HG03354 (cell line): ENCODE data around the gene CEP68.
A peak's percentile ranks its signal among the peaks of the same experiment; 100 is the strongest.
"Not testable (repeated sequence)": the region's sequence is repeated elsewhere in the genome, so short reads cannot be mapped to it uniquely, and the experiment has no call there.

ENCODE experiments used
- ATAC-seq: cut with Tn5 transposase; IDR thresholded peaks from one replicate; pipeline ENCODE4 v1.9.1; 2021; ENCODE audit warnings: mild to moderate bottlenecking; ENCODE audit not compliant: unreplicated experiment, poor library complexity, severe bottlenecking

The CEP68 gene

DNA sequence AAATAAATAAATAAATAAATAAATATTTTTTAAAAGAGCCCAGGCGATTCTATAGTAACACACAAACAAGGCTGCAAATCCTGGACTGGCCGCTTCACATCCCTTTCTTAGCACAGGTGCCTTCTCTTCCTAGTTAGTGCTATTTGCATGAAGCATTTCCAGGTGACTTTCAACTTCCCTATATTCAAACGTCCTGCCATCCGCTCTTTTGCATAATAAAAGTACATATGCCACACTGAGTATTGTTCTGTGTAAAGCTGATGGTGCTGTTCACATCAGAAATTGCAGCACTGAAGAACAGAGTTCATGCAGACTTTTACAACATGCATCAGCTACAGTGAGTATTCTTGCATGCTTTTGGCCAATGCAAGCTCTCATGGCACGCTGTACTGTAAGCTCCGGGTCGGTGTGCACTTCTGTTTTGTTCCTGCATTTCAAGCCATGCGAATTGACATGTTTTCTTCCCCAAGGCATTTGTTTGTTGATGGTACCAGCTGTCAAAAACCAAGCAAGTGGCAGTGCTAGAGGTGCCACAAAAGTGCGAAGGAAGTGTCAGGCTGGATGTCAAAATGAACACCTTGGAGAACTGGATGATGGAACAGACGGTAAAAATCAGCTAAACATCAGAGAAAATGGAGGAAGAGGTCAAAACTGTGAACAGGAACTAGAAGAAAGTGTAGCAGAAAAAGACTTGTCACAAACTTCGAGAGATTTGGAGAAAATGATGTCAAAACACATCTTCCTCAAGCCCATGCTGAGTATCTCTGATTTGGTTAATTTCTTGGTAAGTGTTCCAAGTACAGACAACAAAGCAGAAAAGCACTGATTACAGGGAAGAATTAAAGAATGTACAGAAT is 25.5 kb upstream of the CEP68 start:
- no peak for ATAC-seq

DNA sequence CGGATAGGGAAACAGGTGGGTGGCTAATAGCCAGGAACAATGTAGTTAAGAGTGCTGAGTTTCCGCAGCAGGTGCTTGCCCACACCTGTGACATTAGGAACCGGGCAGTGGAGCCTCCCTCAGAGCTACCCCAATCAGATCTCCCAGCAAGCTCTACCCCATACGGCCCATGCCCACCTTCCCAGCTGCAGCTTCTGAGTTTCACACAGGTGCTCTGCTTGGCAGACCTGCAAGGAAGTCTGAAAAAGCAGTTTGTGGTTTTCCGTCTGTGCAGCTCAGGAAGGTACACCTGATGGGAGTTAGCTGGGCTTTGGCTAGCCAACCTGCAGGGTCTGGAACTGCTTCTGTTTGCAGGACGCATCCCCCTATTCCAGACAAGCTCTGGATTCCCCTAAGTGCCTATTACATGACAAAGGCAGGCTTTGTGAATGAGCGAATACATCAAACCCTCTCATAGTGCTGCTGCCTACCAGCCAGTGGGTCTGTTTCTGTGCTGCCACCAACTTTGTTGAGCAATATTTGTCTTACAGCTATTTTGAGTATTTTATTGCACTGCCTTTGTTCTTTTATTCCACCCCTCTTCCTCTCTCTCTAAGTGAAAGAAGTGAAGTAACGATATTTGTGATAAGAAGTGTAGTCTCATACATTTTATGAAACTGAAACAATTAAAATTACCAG is 24.7 kb upstream of the CEP68 start:
- ATAC-seq = no peak

DNA sequence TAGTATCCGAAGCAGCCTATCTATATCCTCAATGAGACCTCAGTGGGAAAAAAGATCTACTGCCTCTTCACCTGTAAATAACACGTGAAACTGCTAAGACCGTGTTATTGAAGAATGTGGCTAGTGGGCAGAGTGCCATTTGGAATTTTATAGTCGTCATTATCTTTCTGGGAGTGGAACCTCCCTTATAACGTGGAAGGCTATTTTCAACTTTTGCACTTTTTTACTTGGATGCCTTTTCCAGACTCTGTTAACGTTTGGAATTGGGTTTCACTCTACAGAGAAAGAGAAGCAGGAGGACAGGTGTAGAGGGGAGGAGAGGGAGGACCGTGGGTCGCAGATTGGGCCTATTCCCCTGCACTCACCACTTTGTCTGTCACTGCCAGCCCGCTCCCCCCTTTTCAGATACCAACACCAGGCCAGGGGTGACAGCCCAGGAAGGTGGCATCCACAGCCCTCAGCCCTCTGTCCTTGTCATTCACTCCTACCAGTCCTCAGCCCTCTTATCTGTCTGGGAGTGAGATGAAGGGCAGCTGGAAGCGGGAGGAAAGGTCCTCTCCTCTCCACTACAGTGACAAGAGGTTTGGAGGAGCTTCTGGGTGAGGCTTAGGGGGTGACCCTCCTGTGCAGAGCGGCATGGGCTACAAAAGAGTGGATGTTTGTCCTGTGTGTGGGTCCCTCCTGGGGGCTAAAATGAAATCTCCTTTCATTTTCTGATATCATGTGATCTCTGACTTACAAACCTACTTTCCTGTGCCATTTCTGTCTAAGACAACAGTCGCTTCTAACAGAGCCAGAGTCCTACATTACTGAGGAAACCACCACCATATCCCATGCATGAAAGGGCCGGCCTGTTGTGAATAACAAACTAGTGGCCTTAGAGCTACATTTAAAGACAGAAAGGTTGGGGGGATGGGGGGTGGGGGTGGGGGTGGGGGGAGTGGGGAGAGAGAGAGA is 23.9 kb upstream of the CEP68 start:
- ATAC-seq = no peak

DNA sequence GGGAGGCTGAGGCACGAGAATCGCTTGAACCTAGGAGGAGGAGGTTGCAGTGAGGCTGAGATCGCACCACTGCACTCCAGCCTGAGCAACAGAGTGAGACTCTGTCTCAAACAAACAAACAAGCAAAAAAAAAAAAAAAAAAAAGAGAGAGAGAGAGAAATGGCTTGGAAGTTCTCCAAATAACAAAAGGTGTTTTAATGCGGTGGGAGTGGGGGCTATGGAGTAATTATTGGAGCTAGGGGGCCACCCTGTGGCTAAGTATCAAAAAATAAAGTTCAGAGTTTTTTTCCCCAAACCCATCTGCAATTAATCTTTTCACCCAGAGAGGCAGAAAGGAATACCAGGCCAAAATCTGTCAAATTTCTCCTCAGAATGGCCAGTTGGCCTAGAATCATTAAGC is 23.0 kb upstream of the CEP68 start:
- no peak for ATAC-seq

DNA sequence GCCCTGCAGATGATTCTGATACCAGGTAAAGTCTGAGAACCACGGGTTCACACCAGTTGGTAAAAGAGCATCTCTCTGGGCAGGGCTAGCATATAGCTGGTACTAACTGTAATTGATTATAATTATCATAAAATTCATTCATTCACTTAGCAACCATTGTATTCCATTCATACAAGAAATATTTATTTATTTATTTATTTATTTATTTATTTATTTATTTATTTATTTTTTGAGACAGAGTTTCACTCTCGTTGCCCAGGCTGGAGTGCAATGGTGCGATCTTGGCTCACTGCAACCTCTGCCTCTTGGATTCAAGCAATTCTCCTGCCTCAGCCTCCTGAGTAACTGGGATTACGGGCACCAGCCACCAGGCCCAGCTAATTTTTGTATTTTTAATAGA is 22.5 kb upstream of the CEP68 start:
- not testable (repeated sequence) for ATAC-seq

DNA sequence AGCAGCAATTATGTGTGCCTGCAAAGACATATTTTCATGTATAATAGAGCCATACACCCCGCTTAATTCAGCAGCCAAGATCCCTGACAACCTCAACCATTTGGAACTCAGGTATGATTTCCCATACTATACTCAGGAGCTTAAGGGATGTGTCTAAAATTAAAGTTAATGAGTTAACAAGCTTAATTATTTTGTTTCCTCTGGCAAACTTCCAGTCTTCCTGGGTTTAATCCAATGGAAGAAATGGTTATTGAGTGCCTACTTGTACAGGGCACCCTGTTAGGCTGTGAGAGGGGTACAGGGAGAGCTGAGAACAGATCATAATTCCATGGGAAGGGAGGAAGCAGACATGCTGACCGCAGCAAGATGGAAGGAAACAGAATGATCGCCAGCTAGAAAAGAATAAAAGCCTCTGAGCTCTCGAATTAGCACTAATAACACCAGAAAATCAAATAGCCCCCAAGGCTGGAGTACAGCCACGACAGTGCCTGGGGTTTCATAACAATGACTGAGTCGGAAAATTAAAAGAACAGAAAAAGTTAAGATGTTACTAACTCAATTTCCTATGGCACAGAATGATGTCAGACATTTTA is 20.8 kb upstream of the CEP68 start:
- ATAC-seq = no peak

DNA sequence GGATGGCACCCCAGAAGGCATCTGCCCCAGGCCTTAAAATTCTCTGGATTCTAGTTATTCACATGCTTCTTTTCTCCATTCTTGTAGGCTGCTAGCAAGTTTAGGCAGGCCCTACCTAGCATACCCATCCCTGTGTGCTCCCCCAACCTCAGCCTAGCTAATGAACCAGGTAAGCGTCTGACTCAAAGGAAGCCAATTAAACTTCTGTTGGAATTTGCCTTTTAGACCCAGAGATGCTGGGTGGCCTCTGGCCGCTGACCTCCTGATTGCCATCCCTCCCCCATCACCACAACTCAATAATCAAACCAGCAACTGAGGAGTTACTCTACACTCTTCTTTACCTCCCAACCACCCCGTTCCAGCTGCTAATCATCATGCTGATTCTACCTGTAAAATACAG is 19.0 kb upstream of the CEP68 start:
- ATAC-seq = no peak

DNA sequence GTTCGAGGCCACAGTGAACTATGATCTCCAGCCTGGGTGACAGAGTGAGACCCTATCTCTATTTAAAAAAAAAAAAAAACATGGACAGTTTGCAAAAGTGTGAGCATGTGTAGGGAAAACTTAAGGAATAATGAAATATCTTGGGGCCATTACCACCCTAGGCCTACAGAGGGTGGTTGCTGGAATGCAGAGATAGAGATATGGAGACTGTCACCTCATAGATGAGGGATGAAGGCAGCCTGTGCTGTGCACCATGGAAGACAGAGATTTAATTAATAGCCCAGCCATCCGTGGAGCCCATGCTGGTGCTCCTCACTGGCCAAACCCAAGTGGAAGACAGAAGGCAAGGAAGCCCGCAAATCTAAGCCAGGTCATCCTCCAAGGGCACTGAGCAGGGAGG is 16.6 kb upstream of the CEP68 start:
- no peak for ATAC-seq

DNA sequence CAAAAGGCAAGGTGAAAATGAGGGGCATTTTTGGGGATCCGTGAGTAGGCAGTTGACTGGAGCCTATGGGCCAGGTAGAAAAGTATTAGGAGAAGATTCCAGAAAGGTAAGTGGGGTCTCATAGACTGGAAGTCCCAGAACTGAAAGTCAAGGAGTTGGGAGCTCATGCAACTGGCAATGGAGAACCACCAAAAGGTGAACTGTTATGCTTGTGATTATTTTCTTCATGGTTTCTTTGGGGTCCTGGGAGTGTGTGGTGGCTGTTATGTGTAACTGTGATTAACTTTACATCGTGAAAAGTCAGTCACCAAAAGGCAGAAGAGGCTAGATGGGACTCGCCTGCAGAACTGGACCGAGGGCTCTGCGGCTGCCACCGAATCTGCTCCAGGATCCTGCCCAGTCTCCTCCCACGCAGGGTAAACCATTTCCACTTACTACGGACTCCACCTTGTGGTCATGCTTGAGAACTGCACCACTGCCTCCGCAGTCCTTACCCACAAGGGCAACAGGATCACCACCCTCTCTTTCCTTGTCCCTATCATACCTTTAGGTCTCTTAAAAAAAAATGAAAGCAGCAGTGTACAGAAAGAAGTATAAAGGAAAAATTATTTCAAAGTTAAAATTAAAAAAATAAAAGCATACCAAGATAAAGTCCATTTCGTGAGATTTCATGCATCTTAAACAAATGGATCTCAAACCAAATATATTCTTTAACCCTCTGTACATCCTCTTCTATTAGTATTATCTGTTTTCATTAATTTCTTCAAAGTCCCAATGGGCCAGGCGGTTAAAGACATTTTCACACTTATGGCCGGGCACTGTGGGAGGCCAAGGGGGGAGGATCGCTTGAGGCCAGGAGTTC is 15.6 kb upstream of the CEP68 start:
- ATAC-seq = no peak

DNA sequence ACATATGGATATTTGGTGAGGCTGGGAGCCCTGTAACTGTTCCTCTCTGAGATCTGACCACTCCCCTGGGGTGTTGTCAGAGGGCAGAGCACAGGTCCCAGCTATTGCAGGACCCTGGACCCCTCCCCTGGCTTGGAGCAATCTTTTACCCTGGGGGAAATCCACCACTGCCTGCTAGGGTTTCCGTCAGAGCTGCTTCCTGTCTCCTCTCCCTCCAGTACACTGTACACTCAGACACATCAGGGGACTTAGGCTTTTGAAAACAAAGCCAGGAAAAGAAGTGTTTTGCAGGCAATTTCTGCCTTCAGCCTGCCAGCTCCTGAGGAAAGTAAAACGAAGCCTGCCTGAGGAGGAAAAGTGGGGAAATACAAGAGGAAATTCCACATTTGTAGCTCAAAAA is 13.2 kb upstream of the CEP68 start:
- ATAC-seq = no peak

DNA sequence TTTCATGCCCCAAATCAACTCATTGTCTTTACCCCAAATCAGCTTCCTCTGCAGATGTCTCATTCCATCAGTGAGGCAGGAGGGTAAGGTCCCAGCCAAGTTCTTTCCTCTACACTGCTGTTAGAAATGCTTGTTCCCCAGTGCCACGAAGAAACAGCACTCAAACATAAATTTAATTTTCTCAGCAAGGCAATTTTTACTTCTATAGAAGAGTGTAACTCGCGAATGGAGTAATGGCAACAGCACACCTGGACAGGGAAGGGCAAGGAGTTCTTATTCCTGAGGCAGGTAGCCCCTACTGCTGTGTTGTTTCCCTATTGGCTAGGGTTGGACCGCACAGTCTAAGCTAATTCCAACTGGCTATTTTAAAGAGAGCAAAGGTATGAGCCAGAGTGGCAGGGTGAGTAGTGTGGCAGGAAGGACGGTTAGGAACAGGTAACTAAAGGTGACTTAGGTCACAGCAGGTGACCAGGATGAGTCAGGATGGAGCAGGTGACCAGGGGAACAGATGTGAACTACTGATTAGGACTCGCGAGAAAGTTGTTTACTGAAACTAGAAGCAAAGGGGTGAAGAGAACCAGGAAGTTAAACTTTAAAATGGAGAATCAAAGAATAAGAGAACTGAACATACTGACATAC is 12.0 kb upstream of the CEP68 start:
- no peak for ATAC-seq

DNA sequence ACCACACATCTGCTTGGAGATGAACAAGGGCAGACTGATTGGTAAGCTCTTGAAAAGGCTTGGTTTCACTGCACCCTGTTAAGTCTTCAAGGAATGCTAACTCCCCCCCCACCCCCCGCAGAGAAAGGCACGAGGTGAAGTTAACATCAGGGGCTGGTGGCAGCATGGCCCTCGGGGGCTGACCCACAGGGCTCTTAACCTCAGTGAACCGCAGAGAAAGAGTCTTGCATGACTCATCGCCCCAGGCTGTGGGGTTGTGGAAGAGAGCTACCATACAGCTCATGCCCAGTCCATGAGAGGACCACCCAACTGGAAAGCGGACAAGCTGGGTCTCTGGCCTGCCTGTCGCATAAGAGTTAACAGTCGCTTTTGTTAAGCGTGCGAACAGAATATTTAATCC is 10.6 kb upstream of the CEP68 start:
- no peak for ATAC-seq

DNA sequence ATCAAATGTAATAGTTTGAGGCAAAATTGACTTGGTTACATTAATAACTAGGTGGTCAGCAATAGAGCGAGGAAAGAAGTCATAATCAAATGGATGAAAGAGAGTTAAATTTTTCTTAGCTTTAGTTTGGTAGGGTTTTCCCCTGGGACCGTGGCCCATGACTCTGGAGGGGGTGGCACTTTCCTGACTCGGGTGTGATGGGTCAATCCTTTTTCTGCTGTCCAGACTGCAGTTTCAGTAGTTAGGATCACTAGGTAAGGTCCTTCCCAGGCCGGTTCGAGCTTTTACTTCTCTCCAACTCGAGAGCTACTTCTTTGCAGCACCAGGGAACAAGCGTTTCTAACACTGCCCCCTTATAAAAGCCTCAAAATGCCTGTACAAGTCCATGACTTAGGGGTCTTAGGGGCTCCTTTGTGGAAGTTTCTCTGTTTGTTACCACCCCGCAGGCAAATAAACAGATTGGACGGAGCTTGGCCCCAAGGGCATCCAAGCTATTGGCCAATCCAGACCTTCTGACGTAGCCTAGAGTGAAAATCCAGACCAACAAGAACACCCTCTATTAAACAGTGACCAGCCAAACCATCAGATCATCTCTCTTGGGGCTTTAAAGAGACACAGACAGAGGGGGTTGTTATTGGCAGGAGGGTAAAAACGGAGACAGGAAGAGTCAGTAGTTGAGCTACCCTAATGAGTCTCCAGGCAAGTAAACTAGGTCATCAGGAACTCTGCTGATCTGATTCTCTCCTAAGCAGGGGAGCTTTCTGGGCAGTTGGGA is 9.4 kb upstream of the CEP68 start:
- no peak for ATAC-seq

DNA sequence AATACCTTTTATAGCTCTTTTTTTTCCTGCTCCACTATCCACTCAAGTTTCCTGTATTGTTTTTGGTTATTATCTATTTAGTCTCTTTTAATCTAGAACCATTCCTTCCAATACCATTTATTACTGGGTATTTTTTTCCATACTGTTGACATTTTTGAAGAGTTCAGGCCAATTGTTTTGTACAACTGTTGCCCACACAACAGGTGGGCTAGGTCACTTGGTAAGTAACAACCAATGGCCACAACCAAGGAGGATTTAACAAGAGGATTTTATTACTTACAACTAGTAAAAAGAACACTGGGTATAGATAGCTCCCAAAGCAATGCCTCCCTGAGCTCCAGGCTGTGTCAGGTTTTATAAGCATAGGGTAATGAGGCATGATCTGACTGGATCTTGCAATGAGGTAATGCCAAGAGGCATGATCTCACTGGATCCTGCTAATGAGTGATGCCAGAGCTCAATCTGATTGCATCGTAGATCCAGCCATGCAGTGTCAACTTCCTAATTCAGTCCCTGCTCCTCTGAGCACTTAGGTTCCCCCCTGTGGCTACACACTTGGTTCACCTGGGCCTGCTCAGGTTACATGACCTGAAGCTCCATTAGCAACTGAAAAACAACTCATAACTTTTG is 7.1 kb upstream of the CEP68 start:
- ATAC-seq = no peak

DNA sequence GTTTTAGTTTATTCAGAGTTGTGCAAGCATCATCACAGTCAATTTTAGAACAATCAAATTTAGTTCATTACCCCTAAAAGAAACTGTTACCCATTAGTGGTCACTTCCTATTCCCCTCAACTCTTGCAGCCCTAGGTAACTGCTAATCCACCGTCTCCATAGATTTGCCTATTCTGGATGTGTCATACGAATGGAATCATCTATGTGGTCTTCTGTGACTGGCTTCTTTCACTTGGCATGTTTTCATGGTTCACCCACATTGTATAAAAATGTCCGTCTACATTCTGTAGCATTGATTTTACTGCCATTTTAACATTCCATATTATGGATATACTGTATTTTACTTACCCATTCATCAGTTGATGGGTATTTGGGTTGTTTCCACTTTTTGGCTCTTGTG is 5.3 kb upstream of the CEP68 start:
- ATAC-seq = no peak

DNA sequence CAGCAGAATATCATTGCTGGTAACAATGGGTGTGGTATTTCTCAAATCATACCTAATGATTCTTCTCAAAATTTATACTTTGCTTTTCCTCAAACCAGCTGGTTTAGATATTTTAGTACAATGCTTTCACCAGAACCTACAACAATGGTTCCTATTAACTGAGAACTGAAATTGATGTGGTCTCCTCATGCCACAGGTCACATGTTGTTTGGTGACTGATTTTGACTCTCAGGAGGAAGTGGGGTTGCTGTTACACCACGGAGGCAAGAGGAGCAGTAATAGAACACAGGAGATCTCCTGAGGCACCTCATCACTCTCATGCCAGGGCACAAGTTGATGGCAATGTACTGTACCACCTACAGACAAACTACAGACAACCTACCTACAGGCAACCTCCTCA is 3.0 kb upstream of the CEP68 start:
- peak; percentile 59 for ATAC-seq

DNA sequence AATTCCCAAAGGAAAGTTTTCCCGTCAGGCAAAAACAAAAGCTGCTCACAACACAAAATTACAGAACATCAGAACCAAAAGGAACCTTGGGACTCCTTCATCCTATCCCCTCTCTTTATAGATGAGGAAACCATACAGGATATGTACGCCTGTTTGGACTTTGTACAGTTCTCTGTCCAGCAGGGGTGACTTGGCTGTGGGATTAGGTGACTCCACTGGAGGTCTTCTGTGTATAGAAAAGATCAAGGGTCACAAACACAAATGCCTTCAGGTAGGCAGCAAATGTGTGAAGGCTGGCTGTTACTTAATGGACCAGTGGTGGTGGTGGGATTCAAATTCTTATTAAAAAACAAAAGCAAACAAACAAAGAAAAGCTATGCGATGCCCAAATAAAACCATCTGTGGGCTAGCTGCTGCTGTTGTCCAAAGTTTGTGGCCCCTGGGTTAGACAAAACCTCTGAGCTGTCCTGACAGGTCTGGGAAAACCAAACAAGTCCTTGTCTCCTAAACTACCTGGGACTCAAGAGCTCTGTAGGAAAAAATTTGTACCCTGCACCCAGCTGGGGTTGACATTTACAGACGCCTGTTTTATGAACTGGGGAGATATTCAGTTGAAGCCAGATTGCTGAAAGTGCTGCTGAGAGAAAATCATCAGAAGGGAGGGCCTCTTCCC is 1.3 kb upstream of the CEP68 start:
- ATAC-seq = no peak
